HepG2 (cell line): ENCODE data around the gene IGFBP7. TPM values are rescaled to one million over a fixed set of nuclear protein-coding genes. Genes with fewer than 3 reads are reported as not detected.

Source experiments
- ATAC-seq: fragments of 200-7000 bp; cut with Tn5 transposase; 3 replicates; pipeline ENCODE4 v1.9.1; 2020; ENCODE audit warnings: mild to moderate bottlenecking, moderate library complexity
- BruUV-seq: library from RNA; stranded (reverse); fragments of 400-500 nt; replicated peaks from 2 replicates; lab custom pipeline; 2021; lab: Mats Ljungman, UMichigan
- CTCF ChIA-PET: fragments of 300-600 bp; formaldehyde crosslinking; extraction: SDS; loops from one replicate; lab custom pipeline; 2021; ENCODE audit warnings: low total read pairs, inconsistent platforms, low intra/inter-chr PET ratio; lab: Yijun Ruan, JAX
- POLR2A ChIA-PET: fragments of 350-600 bp; sonication (Branson Sonifier 250); formaldehyde crosslinking; loops from one replicate; lab custom pipeline; 2020; ENCODE audit warnings: antibody characterized with exemption, inconsistent platforms; lab: Yijun Ruan, JAX
- DNase-seq: peaks from one replicate; pipeline ENCODE4 v3.0.0-alpha.2; 2015; ENCODE audit warnings: low spot score
- FAIRE-seq: peaks from 3 replicates; lab custom pipeline; 2011; peaks lifted over from hg19 to GRCh38; lab: Jason Lieb, UNC
- H2AFZ ChIP-seq: one replicate; pipeline ENCODE4 v1.6.1; 2011; ENCODE audit warnings: low read length, inconsistent platforms
- H3K27ac ChIP-seq: fragments of 300-600 bp; 3 replicates; pipeline ENCODE4 v1.8.0; 2011; ENCODE audit warnings: mixed run types, mild to moderate bottlenecking, mixed read lengths, low read length, inconsistent platforms; ENCODE audit not compliant: insufficient read depth; ENCODE audit errors: extremely low read length
- H3K27me3 ChIP-seq, 2 experiments: fragments of 200-600 bp in 1 of 2; 2 replicates in 1 of 2; 3 replicates in 1 of 2; pipeline versions ENCODE4 v1.6.0 to v1.8.0; 2011; ENCODE audit warnings: low read length in 2 of 2, mild to moderate bottlenecking in 2 of 2, moderate library complexity in 2 of 2, inconsistent platforms in 1 of 2; ENCODE audit not compliant: insufficient read depth in 2 of 2, control insufficient read depth in 1 of 2
- H3K36me3 ChIP-seq, 2 experiments: fragments of 200-600 bp in 1 of 2; replicated peaks in 1 of 2; 2 replicates in 1 of 2; 3 replicates in 1 of 2; pipeline versions ENCODE4 v1.5.1 to v1.8.0; 2011; ENCODE audit warnings: low read length in 2 of 2, inconsistent platforms in 1 of 2; ENCODE audit not compliant: insufficient read depth in 2 of 2, control insufficient read depth in 1 of 2
- H3K4me1 ChIP-seq: 2 replicates; pipeline ENCODE4 v1.5.1; 2012; ENCODE audit warnings: low read length, inconsistent platforms; ENCODE audit not compliant: insufficient read depth
- H3K4me2 ChIP-seq: 2 replicates; pipeline ENCODE4 v1.6.0; 2011; ENCODE audit warnings: low read depth, low read length, inconsistent platforms
- H3K4me3 ChIP-seq, 3 experiments: fragments of 200-600 bp in 1 of 3; sonication (generic), shearing (Covaris generic) in 1 of 3; replicated peaks in 1 of 3; 2 replicates each; pipeline ENCODE4 v1.5.1; 2011 to 2016; ENCODE audit warnings: low read length in 3 of 3, inconsistent platforms in 2 of 3, low read depth in 2 of 3, mild to moderate bottlenecking in 2 of 3, control low read depth in 1 of 3, mixed read lengths in 1 of 3; ENCODE audit not compliant: insufficient read depth in 1 of 3
- H3K79me2 ChIP-seq: one replicate; pipeline ENCODE4 v1.6.1; 2011; ENCODE audit warnings: low read length, inconsistent platforms; ENCODE audit not compliant: insufficient read depth
- H3K9ac ChIP-seq: 2 replicates; pipeline ENCODE4 v1.6.0; 2011; ENCODE audit warnings: mild to moderate bottlenecking, low read depth, low read length, inconsistent platforms; ENCODE audit not compliant: insufficient read depth
- H3K9me3 ChIP-seq: 2 replicates; pipeline ENCODE4 v1.5.1; 2012; ENCODE audit warnings: mild to moderate bottlenecking, low read length
- H4K20me1 ChIP-seq: 2 replicates; pipeline ENCODE4 v1.6.0; 2011; ENCODE audit warnings: inconsistent platforms, mild to moderate bottlenecking, low read length, moderate library complexity; ENCODE audit not compliant: insufficient read depth
- ZBTB8A ChIP-seq: sonication (generic); formaldehyde crosslinking; IDR thresholded peaks from 2 replicates; pipeline ENCODE4 v1.4.0; 2020; ENCODE audit warnings: mild to moderate bottlenecking, low read depth, missing genetic modification reagents, borderline replicate concordance
- ZFY ChIP-seq: sonication (generic); formaldehyde crosslinking; IDR thresholded peaks from 2 replicates; pipeline ENCODE4 v1.4.0; 2020; ENCODE audit warnings: missing genetic modification reagents
- ZNF296 ChIP-seq: sonication (generic); formaldehyde crosslinking; conservative IDR thresholded peaks from 2 replicates; pipeline ENCODE4 v1.5.0; 2020; ENCODE audit warnings: mild to moderate bottlenecking, missing genetic modification reagents
- WGBS: methylation state at CpG from one replicate; pipeline ENCODE4 v1.1.6; 2017; ENCODE audit warnings: low lambda C conversion rate; 5-methylcytosine and 5-hydroxymethylcytosine counted together
- in situ Hi-C: cut with HindIII; loops from 2 replicates; pipeline ENCODE4 v1.10.0; 2017; ENCODE audit warnings: low pct_unique_long_range_greater_than_20kb; ENCODE audit not compliant: extremely low pct_ligation_motif_present
- intact Hi-C: fragments of 100-400 bp; cut with micrococcal nuclease; formaldehyde crosslinking; loops from one replicate; pipeline ENCODE4 v1.10.0; 2022; ENCODE audit not compliant: unreplicated experiment
- polyA plus RNA-seq, 8 experiments: library from polyadenylated mRNA; depleted of rRNA in 3 of 8; stranded (reverse) in 7 of 8; unstranded in 1 of 8; fragments of >200 nt; fragmentation: Illumina TruSeq in 4 of 8; extraction: Trizol in 4 of 8; gene quantifications; 2 replicates each; pipeline versions ENCODE4 v1.2.1 to v1.2.3, GENCODE V29; 2011 to 2016; ENCODE audit warnings: low read depth in 4 of 8, missing spikeins in 1 of 8, mixed read lengths in 1 of 8; ENCODE audit not compliant: insufficient read depth in 1 of 8
- total RNA-seq, 5 experiments: library from RNA; depleted of rRNA; stranded (reverse); fragments of >200 nt; fragmentation: Illumina TruSeq; extraction: Trizol; gene quantifications; 2 replicates each; pipeline ENCODE4 v1.2.3, GENCODE V29; 2016; ENCODE audit warnings: low read depth in 1 of 5
- TF ChIP-seq, protein P1 (sequence below): sonication (generic); formaldehyde crosslinking; IDR thresholded peaks from 2 replicates; pipeline ENCODE4 v1.8.0; 2022; ENCODE audit warnings: mild to moderate bottlenecking, missing genetic modification reagents; ENCODE audit not compliant: insufficient replicate concordance

The IGFBP7 gene
- total and polyA plus RNA-seq, 2 of the 13 experiments (the other 11 are each of a cell fraction or from before 2014, with no cell fraction given) = 1.1 to 1.3 TPM

DNA sequence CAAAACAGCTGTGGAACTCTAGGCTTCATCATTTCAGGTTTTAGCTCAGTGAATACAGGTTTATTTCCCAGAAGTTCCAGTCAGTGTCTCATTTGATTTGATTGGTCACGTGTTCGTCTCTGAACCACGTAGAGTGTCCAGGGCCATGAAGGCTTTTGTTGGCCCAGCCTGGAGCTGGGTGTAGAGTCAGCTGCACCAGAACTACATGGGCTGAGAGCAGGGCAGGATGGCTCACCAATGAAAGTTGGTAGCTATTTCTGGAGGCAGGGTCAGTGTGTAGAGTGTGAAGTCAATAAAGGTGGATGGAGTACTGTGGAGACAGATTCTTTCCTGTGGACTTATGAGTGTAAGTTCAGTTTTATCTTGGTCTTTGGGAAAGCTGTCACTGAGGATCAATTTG is 43.0 kb upstream of the IGFBP7 start:
- Histone ChIP-seq H3K9me3 (no peaks in the 10 kb centered on the region), H3K4me2 (no peak overlapping the region), H4K20me1 (no peaks in the 10 kb centered on the region), H3K27me3 (peaks cover 0 to 4% of the 10 kb centered on the region in 2 experiments; a peak in 1 of 5 replicates), H3K79me2 (no peaks in the 10 kb centered on the region), H2AFZ (no peak overlapping the region), H3K9ac (no peak overlapping the region), H3K36me3 (no peaks in the 10 kb centered on the region), H3K4me1 (peaks cover 23% of the 10 kb centered on the region), H3K27ac (no peak overlapping the region), H3K4me3 (no peak overlapping the region)
- ChIA-PET CTCF (no interaction called here), POLR2A (no interaction called here)
- intact Hi-C loops (no loop called here), in situ Hi-C loops (loop anchor here (5.0 kb wide), 1 partner anchor 91 kb away; no protein-coding TSS in a partner anchor)
- WGBS = 43% methylated on average over 3 of the region's 3 CpGs
- no peak for ATAC-seq
- FAIRE-seq = no peak
- no TSS peak for BruUV-seq
- DNase-seq = no peak
- TF ChIP-seq ZBTB8A (CRISPR knock-in tag) = no peak

DNA sequence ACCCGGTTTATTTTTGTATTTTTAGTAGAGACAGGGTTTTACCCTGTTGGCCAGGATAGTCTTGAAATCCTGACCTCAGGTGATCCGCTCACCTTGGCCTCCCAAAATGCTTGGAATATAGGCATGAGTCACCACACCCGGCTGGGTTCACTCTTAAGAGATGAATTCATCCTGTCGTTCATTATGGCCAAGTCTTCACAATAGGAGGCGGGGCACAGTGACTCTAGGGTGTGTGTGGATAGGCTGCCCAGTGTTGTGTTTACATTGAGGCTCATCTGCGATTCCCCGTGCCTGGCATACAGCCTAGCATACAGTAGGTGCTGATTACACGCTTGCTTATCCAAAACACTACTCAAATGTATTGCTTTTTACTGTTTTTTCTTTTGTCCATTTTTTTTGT is 41.3 kb upstream of the IGFBP7 start:
- ChIA-PET POLR2A (no interaction called here), CTCF (no interaction called here)
- intact Hi-C loops (no loop called here), in situ Hi-C loops (loop anchor here (5.0 kb wide), 1 partner anchor 89 kb away; no protein-coding TSS in a partner anchor)
- Histone ChIP-seq H3K4me3 (no peak overlapping the region), H3K27me3 (peaks cover 0 to 4% of the 10 kb centered on the region in 2 experiments; a peak in 1 of 5 replicates), H3K36me3 (no peaks in the 10 kb centered on the region), H4K20me1 (no peaks in the 10 kb centered on the region), H2AFZ (no peak overlapping the region), H3K27ac (no peak overlapping the region), H3K4me1 (peaks cover 23% of the 10 kb centered on the region), H3K9me3 (no peaks in the 10 kb centered on the region), H3K79me2 (no peaks in the 10 kb centered on the region), H3K4me2 (no peak overlapping the region), H3K9ac (no peak overlapping the region)
- no peak for FAIRE-seq
- TF ChIP-seq ZNF296 = no peak
- TF ChIP-seq, protein P1, sequence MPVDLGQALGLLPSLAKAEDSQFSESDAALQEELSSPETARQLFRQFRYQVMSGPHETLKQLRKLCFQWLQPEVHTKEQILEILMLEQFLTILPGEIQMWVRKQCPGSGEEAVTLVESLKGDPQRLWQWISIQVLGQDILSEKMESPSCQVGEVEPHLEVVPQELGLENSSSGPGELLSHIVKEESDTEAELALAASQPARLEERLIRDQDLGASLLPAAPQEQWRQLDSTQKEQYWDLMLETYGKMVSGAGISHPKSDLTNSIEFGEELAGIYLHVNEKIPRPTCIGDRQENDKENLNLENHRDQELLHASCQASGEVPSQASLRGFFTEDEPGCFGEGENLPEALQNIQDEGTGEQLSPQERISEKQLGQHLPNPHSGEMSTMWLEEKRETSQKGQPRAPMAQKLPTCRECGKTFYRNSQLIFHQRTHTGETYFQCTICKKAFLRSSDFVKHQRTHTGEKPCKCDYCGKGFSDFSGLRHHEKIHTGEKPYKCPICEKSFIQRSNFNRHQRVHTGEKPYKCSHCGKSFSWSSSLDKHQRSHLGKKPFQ (CRISPR knock-in tag) = no peak
- TF ChIP-seq ZFY = no peak
- 33% methylated on average over 8 of the region's 8 CpGs for WGBS
- BruUV-seq = no TSS peak
- DNase-seq = no peak
- no peak for ATAC-seq
